ENCODE data around the gene ANKRD55.

DNA sequence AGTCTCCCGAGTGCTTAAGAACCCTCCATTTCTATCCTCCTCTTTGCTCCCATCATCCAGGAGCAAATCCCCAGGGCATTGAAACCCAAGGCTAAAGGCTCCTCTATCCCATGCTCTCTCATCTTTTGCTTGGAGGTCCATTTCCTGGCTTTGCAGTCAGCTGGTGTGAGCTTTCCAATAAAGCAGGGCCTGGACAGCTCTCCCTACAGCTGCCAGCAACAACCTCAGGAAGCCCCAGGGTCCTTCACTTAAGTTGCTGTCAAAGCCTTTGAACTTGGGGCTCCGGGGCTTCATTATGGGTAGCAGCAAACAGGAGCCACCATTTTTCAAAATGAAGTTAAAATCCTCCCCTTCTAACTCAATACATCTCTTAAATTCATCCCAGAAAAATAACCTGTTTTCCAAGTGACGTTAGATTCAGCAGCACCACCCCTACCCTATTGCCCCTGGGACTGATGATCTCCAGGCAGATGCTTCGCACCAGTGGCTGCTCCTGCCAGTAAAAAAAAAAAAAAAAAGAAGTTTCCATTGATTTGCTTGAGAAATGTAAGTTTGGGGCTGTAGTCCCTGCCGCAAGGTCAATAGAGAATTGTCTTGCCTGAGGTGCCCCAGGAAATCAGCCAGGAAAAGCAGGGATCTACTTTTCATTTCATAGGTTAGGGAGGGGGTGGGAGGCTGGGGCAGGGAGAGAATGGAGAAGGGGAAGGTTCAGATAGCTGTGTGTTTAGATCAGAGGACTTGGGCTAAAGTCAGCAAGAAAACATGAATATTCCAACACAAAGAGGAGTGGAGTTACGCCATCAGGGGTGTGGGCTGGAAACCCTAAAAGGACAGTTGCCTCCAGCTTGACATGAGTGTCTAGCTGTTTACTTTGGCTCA is 154.6 kb downstream of the ANKRD55 start:
- TF ChIP-seq, protein P1, sequence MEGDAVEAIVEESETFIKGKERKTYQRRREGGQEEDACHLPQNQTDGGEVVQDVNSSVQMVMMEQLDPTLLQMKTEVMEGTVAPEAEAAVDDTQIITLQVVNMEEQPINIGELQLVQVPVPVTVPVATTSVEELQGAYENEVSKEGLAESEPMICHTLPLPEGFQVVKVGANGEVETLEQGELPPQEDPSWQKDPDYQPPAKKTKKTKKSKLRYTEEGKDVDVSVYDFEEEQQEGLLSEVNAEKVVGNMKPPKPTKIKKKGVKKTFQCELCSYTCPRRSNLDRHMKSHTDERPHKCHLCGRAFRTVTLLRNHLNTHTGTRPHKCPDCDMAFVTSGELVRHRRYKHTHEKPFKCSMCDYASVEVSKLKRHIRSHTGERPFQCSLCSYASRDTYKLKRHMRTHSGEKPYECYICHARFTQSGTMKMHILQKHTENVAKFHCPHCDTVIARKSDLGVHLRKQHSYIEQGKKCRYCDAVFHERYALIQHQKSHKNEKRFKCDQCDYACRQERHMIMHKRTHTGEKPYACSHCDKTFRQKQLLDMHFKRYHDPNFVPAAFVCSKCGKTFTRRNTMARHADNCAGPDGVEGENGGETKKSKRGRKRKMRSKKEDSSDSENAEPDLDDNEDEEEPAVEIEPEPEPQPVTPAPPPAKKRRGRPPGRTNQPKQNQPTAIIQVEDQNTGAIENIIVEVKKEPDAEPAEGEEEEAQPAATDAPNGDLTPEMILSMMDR (IDR thresholded peaks at IDR 0.05): no peak
- no peak for TF ChIP-seq POLR2A (IDR thresholded peaks at IDR 0.05)
